HEK293 (cell line): Measurements from ENCODE around the gene FRG2C.
"Not testable (repeated sequence)": the region's sequence is repeated elsewhere in the genome, so short reads cannot be mapped to it uniquely, and the experiment has no call there.

Experiments used
- CTCF ChIA-PET: fragments of 350-600 bp; formaldehyde crosslinking; extraction: SDS; loops from one replicate; lab custom pipeline; 2021; ENCODE audit warnings: antibody characterized with exemption; lab: Yijun Ruan, JAX
- POLR2A ChIA-PET: fragments of 300-600 bp; formaldehyde crosslinking; extraction: SDS; loops from one replicate; lab custom pipeline; 2020; ENCODE audit warnings: antibody characterized with exemption, inconsistent platforms; lab: Yijun Ruan, JAX
- H3K27ac ChIP-seq: fragments of 200-500 bp; sonication (Bioruptor generic); 2 replicates; pipeline ENCODE4 v1.5.1; 2014; ENCODE audit warnings: low read depth, low read length, control low read depth, inconsistent platforms; ENCODE audit errors: extremely low read depth
- H3K36me3 ChIP-seq, 2 experiments: fragments of 200-500 bp in 1 of 2; sonication (Bioruptor generic) in 1 of 2; 1 replicate in 1 of 2; 2 replicates in 1 of 2; pipeline ENCODE4 v1.5.1; 2014 to 2017; ENCODE audit warnings: inconsistent platforms in 2 of 2, low read length in 2 of 2; ENCODE audit not compliant: control insufficient read depth in 2 of 2, insufficient read depth in 1 of 2
- H3K4me1 ChIP-seq: fragments of 200-500 bp; sonication (Bioruptor generic); 2 replicates; pipeline ENCODE4 v1.5.1; 2014; ENCODE audit warnings: mild to moderate bottlenecking, low read length, inconsistent platforms; ENCODE audit not compliant: control insufficient read depth, insufficient read depth
- H3K4me3 ChIP-seq: 2 replicates; pipeline ENCODE4 v1.5.1; 2011; ENCODE audit warnings: low read depth, mild to moderate bottlenecking, control low read depth, low read length, moderate library complexity
- H3K9me3 ChIP-seq: fragments of 200-500 bp; sonication (Bioruptor generic); 2 replicates; pipeline ENCODE4 v1.5.1; 2014; ENCODE audit warnings: low read depth, low read length, inconsistent platforms; ENCODE audit not compliant: control insufficient read depth, insufficient read depth
- AEBP2 ChIP-seq: fragments of 450-650 bp; formaldehyde crosslinking; IDR thresholded peaks from 2 replicates; pipeline ENCODE4 v1.5.1; 2016; ENCODE audit warnings: missing biosample characterization, missing genetic modification characterization, borderline replicate concordance
- HOXA7 ChIP-seq: sonication (generic); formaldehyde crosslinking; IDR thresholded peaks from 2 replicates; pipeline ENCODE4 v1.8.1; 2022; ENCODE audit warnings: missing genetic modification reagents, borderline replicate concordance
- IKZF3 ChIP-seq: fragments of 450-650 bp; IDR thresholded peaks from 2 replicates; pipeline ENCODE4 v1.5.0; 2018; ENCODE audit warnings: missing biosample characterization, mild to moderate bottlenecking, missing genetic modification characterization, moderate library complexity
- MYNN ChIP-seq: fragments of 450-650 bp; formaldehyde crosslinking; IDR thresholded peaks from 2 replicates; pipeline ENCODE4 v1.5.1; 2016; ENCODE audit warnings: missing biosample characterization, missing genetic modification characterization, borderline replicate concordance
- WT1 ChIP-seq: fragments of 450-650 bp; formaldehyde crosslinking; IDR thresholded peaks from 2 replicates; pipeline ENCODE4 v1.5.1; 2016; ENCODE audit warnings: missing biosample characterization, missing genetic modification characterization
- ZNF211 ChIP-seq: fragments of 450-650 bp; formaldehyde crosslinking; IDR thresholded peaks from 2 replicates; pipeline ENCODE4 v1.5.1; 2016; ENCODE audit warnings: low read depth, missing biosample characterization, missing genetic modification characterization
- ZNF610 ChIP-seq: fragments of 450-650 bp; formaldehyde crosslinking; IDR thresholded peaks from 2 replicates; pipeline ENCODE4 v1.5.1; 2016; ENCODE audit warnings: missing biosample characterization, missing genetic modification characterization, borderline replicate concordance
- ZSCAN5A ChIP-seq: fragments of 450-650 bp; formaldehyde crosslinking; IDR thresholded peaks from 2 replicates; pipeline ENCODE4 v1.5.1; 2016; ENCODE audit warnings: missing biosample characterization, missing genetic modification characterization

Gene FRG2C

GRCh38 chr3:75664028-75664427 is at the start of gene FRG2C:
FRG2C (plus strand) TSS chr3:75664328; CDS start chr3:75664380, 52 bp downstream.
- POLR2A ChIA-PET, H3K36me3 ChIP-seq, H3K9me3 ChIP-seq, H3K27ac ChIP-seq, CTCF ChIA-PET, H3K4me1 ChIP-seq, H3K4me3 ChIP-seq: not testable (repeated sequence)

- H3K27ac ChIP-seq, H3K36me3 ChIP-seq, POLR2A ChIA-PET, CTCF ChIA-PET, H3K4me1 ChIP-seq, H3K9me3 ChIP-seq, H3K4me3 ChIP-seq: not testable (repeated sequence)
Observed at GRCh38 chr3:75618666-75619305, 45.3 kb upstream of the FRG2C start.

- POLR2A ChIA-PET, H3K4me1 ChIP-seq, H3K4me3 ChIP-seq, H3K27ac ChIP-seq, H3K9me3 ChIP-seq, H3K36me3 ChIP-seq, CTCF ChIA-PET: not testable (repeated sequence)
Observed at GRCh38 chr3:75619481-75620031, 44.6 kb upstream of the FRG2C start.

- H3K9me3 ChIP-seq, POLR2A ChIA-PET, CTCF ChIA-PET: not testable (repeated sequence)
Observed at GRCh38 chr3:75621772-75622171, 42.4 kb upstream of the FRG2C start.

GRCh38 chr3:75623656-75624055 is 40.5 kb upstream of the FRG2C start:
- H3K27ac ChIP-seq, CTCF ChIA-PET, H3K4me1 ChIP-seq, H3K9me3 ChIP-seq, H3K4me3 ChIP-seq, POLR2A ChIA-PET, H3K36me3 ChIP-seq: not testable (repeated sequence)

More at GRCh38 chr3:75621772-75622171, 42.4 kb upstream of the FRG2C start:
- not testable (repeated sequence) for H3K4me3 ChIP-seq, H3K27ac ChIP-seq, H3K4me1 ChIP-seq, H3K36me3 ChIP-seq

GRCh38 chr3:75630887-75631535 is 33.1 kb upstream of the FRG2C start:
- H3K4me3 ChIP-seq, CTCF ChIA-PET, H3K9me3 ChIP-seq, H3K36me3 ChIP-seq, H3K27ac ChIP-seq, POLR2A ChIA-PET, H3K4me1 ChIP-seq: not testable (repeated sequence)

- no peaks in the 10 kb centered on the region for H3K36me3 ChIP-seq
- TF ChIP-seq AEBP2 (no peak), ZNF211 (tag by site-specific recombination) (no peak), ZSCAN5A (tag by site-specific recombination) (no peak), HOXA7 (CRISPR knock-in tag) (no peak), WT1 (tag by site-specific recombination) (no peak), MYNN (tag by site-specific recombination) (no peak), ZNF610 (tag by site-specific recombination) (no peak), IKZF3 (tag by site-specific recombination) (no peak)
- H3K9me3 ChIP-seq: no peaks in the 10 kb centered on the region
- no peaks in the 10 kb centered on the region for H3K4me1 ChIP-seq
- no peak overlapping the region for H3K4me3 ChIP-seq
- ChIA-PET CTCF (no interaction called here), POLR2A (no interaction called here)
- no peak overlapping the region for H3K27ac ChIP-seq
Observed at GRCh38 chr3:75631541-75631940, 32.6 kb upstream of the FRG2C start.

- H3K9me3 ChIP-seq, CTCF ChIA-PET, H3K27ac ChIP-seq, H3K4me1 ChIP-seq, POLR2A ChIA-PET, H3K4me3 ChIP-seq, H3K36me3 ChIP-seq: not testable (repeated sequence)
Observed at GRCh38 chr3:75638947-75639346, 25.2 kb upstream of the FRG2C start.
